GM21381 (cell line): ENCODE data around the gene C11orf91.
A peak's percentile ranks its signal among the peaks of the same experiment; 100 is the strongest.
"Not testable (repeated sequence)": the region's sequence is repeated elsewhere in the genome, so short reads cannot be mapped to it uniquely, and the experiment has no call there.

ENCODE experiments used
- ATAC-seq: cut with Tn5 transposase; IDR thresholded peaks from one replicate; pipeline ENCODE4 v1.9.1; 2021; ENCODE audit warnings: mild to moderate bottlenecking, moderate library complexity; ENCODE audit not compliant: unreplicated experiment

Gene C11orf91, protein sequence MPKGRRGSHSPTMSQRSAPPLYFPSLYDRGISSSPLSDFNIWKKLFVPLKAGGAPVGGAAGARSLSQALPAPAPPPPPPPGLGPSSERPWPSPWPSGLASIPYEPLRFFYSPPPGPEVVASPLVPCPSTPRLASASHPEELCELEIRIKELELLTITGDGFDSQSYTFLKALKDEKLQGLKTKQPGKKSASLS

DNA sequence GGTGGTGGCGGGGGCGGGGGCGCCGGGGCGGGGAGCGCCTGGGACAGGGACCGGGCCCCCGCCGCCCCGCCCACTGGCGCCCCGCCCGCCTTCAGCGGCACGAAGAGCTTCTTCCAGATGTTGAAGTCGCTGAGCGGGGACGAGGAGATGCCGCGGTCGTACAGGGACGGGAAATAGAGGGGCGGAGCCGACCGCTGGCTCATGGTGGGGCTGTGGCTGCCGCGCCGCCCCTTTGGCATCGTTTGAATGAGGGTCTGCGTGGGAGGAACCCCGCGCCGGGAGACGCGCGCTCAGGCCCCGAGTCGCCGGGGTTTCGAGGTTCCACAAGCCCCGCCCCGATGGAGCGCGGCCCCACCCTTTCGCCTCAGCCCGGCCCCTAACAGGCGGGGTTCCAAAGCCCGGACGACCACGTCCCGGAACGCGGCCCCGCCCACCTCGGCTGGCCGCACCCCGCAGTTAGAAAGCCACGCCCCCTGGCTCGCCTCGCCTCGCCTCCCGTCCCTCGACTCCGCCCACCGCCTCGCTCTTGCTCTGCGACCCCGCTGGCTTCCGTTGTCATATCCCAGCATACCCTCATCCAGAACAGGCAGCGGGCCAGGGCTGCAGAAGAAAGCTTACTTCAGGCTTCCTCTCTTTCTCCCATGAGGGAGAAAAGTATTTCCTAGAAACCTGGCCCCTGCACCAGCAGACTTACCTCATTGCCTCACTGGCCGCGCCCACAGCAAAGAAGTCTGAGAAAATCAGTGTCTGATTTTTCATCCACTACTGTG lies at the start of gene C11orf91:
Gene C11orf91 (minus strand): TSS at position 325 of the 770 bp plus-strand sequence. CDS start 86 bp downstream, at position 239.
- ATAC-seq, result peak; percentile 92

DNA sequence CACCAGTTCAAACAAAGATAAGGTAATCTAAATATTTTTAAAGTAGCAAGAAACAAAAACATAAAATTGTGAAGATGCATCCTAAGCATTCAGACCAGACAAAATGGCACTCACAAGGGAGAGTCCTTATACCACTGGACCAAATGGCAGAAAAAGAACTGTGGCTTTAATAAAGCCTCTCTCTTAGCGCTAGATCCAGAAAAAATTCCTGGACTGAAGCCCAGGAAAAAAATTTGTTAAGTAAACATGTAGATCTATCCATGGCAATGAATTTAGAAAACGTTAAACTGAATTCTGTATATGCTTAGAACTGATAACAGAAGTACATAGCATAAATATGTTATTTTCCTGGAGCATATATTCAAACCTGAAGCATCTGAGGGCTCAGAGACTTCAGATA lies 47.4 kb upstream of the C11orf91 start:
- no peak for ATAC-seq

DNA sequence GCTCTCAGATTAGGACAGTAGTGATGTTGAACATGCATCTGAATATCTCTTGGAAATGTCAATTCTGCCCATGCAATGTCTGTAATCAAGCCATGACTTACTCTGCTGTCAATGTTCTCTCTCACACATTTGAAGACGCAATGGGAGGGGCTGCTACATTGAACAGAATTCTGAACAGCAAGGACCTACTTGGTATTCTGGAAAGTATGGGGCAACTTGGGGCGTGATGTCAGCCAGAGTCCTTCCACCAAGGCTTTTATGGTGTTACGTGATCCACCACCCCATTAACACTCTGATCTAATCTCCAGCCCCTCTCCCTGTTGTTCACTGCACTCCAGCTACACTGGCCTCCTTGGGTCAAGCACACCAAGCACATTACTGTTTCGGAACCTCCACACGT lies 42.7 kb upstream of the C11orf91 start:
- no peak for ATAC-seq

DNA sequence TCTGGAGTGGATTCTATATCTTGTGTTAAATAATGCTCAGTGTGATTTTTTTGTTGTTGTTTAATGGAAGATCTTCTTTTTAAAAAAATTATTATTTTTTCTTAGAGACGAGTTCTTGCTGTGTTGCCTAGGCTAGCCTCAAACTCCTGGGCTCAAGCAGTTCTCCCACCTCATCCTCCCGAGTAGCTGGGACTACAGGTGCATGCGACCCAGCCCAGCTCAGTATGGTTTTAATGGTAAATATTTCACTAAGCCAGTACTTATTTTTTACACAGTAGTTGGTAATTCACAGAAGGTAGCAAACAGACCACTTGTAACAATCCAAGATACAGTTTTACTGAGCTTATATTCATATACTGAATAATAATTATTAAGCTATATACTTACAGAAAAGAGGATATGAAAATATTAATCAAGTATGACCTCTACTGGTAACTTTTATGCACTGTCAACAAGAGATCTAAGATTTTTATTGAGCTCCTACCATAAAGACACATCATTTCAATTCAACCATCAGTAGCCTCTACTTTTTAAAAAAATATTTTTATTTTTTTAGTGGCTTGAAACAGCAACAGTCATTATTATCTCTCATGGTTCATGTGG lies 41.7 kb upstream of the C11orf91 start:
- peak; percentile 51 for ATAC-seq

DNA sequence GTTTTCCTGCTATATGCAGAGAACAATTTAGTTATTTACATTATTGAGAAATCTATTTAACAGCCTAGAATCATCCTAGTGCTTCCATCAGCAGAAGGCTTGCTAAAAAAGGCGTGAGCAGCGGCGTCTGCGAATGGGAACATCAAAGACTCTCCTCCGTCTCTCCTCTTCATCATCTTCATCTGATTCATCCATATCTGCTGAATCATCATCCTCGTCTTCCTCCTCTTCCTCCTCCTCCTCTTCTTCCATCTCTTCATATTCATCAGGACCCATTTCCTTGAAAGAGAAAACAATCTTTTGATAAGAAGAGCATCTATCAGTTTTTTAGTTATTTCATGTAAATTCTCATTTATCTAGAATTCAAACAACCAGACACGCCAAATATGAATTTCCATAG lies 41.2 kb upstream of the C11orf91 start:
- ATAC-seq, result no peak

- ATAC-seq, result no peak
These were observed 36.8 kb upstream of the C11orf91 start for GRCh38 chr11:33737362-33737821.

DNA sequence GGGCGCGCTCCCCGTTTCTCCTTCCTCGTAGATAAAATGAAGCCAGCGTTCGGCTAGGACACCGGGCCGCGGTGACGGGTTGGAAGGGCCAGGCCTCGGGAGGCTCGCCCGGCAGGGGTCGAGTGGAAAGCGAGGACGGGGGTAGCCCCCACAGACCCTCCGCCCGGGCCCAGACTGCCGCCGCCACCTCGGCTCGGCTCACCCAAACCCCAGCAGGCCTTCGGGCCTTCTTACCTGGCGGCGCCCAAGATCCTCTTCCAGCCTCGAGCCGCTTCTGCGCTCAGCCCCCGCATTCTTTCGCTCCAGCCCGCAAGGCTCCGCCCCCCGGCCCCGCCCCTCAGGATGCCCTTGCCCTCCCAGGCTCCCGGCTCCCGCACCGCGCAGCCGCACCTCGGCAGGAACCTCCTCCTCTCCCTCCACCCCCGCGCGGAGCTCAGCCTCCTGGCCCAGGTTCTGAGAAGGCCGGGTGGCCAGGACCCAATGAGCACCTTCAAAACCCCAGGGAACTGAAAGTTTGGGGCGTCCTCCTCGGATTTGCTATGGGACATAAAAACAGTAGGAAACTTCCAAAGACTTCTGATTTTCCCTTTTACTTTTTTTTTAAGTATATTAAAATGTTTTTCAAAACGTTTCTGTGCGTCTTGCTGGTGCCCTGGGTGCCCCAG lies 35.7 kb upstream of the C11orf91 start, which contains the start of gene CD59:
Gene CD59 (minus strand): TSS at position 276 of the 665 bp plus-strand sequence. CDS start 13,978 bp downstream, outside the sequence.
- peak; percentile 56 for ATAC-seq

GRCh38 chr11:33735271-33736147 lies 34.9 kb upstream of the C11orf91 start:
- peak; percentile 69 for ATAC-seq

DNA sequence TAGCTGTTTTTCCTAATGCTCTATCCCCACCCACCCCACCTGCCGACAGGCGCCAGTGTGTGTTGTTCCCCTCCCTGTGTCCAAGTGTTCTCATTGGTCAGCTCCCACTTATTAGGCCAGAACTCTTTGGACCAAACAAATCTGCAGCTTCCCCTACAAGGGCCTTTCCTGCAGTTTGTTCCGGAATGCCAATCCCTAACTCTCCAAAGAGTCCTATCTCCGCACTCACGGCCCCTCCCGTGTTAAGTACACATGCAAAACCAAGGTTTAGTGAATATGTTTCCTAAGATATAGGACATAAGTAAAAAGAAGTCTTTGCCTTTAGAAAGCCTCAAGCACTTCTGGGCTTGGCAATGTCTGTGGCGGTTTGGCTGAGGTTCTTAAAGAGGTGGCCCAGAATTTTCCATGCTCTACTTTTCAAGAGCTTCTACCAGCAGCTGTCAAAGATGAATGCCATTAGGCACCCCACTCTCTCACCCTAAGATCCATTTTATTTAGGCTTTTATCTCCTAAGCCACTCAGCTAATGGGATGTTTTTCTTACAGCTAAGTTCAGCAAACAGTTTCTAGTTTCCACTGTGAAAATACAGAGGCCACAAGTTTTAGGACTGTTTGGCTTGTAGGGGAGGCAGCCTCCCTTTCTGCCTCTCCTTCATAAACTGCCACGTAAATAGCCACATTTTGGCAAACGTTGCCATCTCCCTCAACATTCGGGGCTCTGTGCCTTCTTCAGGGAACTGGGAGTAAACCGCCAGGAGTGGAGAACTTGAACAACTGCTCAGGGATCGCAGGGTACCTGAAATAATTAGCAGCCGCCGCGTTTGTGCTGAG lies 34.0 kb upstream of the C11orf91 start:
- no peak for ATAC-seq

- no peak for ATAC-seq
These were observed 33.4 kb upstream of the C11orf91 start for GRCh38 chr11:33733980-33734379.

DNA sequence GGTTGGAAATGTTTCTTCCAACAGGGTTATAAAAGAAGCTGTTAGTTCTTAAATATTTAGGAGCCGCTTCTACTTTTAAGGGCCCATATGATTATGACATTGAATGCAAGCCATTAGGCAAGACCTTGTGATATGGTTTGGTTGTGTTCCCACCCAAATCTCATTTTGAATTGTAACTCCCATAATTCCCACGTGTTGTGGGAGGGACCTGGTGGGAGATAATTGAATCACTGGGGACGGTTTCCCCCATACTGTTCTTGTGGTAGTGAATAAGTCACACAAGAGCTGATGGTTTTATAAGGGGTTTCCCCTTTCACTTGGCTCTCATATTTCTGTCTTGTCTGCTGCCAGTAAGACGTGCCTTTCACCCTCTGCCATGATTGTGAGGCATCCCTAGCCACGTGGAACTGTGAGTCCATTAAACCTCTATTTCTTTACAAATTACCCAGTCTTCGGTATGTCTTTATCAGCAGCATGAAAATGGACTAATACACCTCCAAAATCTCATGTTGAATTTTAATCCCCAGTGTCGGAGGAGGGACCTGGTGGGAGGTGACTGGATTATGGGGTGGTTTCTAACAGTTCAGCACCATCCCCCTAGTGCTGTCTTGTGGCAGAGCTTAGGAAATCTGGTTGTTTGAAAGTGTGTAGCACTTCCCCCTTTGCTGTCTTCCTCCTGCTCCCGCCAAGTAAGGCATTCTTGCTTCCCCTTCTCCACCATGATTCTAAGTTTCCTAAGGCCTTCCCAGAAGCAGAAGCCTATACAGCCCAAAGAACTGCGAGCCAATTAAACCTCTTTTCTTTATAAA lies 31.3 kb upstream of the C11orf91 start:
- ATAC-seq, result no peak

- ATAC-seq, result no peak
These were observed 30.1 kb upstream of the C11orf91 start for GRCh38 chr11:33730716-33731115.

DNA sequence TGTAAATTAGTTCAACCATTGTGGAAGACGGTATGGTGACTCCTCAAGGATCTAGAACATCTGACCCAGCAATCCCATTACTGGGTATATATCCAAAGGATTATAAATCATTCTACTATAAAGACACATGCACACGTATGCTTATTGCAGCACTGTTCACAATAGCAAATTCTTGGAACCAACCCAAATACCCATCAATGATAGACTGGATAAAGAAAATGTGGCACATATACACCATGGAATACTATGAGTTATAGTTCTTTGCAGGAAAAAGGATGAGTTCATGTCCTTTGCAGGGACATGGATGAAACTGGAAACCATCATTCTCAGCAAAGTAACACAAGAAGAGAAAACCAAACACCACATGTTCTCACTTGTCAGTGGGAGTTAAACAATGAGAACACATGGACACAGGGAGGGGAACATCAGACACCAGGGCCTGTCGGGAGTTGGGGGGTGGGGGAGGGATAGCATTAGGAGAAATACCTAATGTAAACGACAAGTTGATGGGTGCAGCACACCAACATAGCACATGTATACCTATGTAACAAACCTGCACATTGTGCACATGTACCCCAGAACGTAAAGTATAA lies 28.5 kb upstream of the C11orf91 start:
- not testable (repeated sequence) for ATAC-seq

DNA sequence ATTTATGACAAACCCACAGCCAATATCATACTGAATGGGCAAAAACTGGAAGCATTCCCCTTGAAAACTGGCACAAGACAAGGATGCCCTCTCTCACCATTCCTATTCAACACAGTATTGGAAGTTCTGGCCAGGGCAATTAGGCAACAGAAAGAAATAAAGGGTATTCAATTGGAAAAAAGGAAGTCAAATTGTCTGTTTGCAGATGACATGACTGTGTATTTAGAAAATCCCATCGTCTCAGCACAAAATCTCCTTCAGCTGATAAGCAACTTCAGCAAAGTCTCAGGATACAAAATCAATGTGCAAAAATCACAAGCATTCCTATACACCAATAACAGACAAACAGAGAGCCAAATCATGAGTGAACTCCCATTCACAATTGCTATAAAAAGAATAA lies 26.9 kb upstream of the C11orf91 start:
- ATAC-seq, result not testable (repeated sequence)

DNA sequence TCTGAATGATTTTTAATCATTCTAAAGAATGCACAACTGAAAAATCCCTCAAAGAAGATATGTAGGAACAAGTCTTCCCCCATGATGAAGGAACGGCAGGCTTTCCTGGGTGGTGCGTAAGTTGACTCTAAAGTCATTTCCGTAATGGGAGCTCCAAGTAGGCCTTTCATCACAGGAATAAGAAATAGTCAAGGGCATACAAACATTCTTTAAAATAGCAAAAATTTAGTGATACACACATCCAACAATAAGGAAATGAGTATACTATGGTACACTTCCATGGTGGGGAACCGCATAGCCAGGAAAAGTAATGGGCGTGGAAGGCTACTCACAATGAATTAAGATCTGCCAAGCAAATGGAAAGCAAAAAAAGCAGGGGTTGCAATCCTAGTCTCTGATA lies 24.9 kb upstream of the C11orf91 start:
- ATAC-seq, result no peak

DNA sequence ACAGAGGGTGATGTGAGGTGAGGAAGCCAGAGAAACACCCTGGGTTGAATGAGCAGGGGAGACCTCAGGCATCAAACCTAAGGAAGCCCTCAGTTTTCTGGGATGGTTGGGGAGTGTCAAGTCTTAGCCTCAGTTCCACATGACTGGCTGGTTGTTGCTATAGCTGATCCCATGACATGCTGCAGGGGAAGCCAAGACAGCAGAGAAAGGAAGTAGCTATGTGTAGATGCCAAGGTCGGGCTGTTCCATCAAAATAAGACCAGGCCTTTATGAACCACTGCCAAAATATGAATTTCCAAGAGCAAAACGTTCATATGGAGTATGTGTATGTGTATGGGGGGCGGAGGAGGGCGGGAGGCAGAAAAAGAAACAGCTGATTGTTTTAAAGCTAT lies 24.0 kb upstream of the C11orf91 start:
- ATAC-seq, result no peak

DNA sequence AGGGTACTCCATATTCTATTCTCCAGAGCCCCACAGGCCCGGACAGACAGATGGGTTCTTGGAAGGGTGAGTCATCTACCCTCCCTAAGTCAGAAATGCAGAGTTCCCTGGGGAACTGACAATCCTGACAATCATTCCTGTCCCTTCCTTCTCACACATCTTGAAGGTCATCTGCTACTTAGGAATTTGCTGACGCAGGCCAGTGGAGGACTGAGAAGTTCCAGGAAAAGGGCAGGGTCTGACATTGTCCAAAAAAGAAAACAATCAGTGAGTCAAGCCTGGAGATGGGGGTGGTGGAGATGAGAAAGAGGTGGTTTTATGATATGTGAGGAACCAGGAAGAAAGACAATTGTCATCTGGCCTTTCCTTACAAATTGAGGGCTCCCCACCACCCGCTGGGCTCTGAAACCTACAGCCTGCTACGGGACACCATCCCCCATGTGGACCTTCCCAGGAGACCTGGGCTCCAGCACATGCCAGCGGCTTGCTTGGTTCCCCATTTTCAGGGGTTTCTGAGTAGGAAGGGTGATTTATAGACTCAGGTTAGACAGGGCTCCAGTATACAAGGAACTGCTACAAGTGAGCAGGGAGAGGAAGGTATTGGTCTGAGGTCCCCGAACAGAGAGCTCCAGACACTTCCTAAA lies 22.7 kb upstream of the C11orf91 start:
- ATAC-seq, result peak; percentile 20
